HepG2 (cell line): ENCODE results near the gene PLEKHG5. TPM values are rescaled to one million over a fixed set of nuclear protein-coding genes. Genes with fewer than 3 reads are reported as not detected.
A peak's percentile ranks its signal among the peaks of the same experiment; 100 is the strongest.

ENCODE experiments used
- BRD4 ChIP-seq: sonication (generic); formaldehyde crosslinking; IDR thresholded peaks from 2 replicates; pipeline ENCODE4 v1.4.0; 2020; ENCODE audit warnings: missing genetic modification reagents
- GMEB2 ChIP-seq: IDR thresholded peaks from 2 replicates; pipeline ENCODE4 v1.6.1; 2016; ENCODE audit warnings: missing biosample characterization, missing genetic modification reagents, low read depth
- GTF3A ChIP-seq: sonication (generic); formaldehyde crosslinking; conservative IDR thresholded peaks from 2 replicates; pipeline ENCODE4 v1.4.0; 2020; ENCODE audit warnings: mild to moderate bottlenecking, missing genetic modification reagents
- HIC2 ChIP-seq: sonication (generic); formaldehyde crosslinking; IDR thresholded peaks from 2 replicates; pipeline ENCODE4 v1.9.0; 2022; ENCODE audit warnings: low read depth, missing genetic modification reagents
- HNF4A ChIP-seq: sonication (generic); formaldehyde crosslinking; IDR thresholded peaks from 2 replicates; pipeline ENCODE4 v1.4.0; 2020; ENCODE audit warnings: missing genetic modification reagents
- HNRNPUL1 ChIP-seq: fragments of 200-400 bp; formaldehyde crosslinking; IDR thresholded peaks from 2 replicates; pipeline ENCODE4 v1.6.1; 2017; ENCODE audit warnings: low read depth, mild to moderate bottlenecking, low read length, moderate library complexity
- HOXA9 ChIP-seq: sonication (generic); formaldehyde crosslinking; IDR thresholded peaks from 2 replicates; pipeline ENCODE4 v1.8.1; 2022; ENCODE audit warnings: missing genetic modification reagents, mild to moderate bottlenecking, moderate library complexity, borderline replicate concordance
- JUND ChIP-seq: sonication (generic); formaldehyde crosslinking; IDR thresholded peaks from 2 replicates; pipeline ENCODE4 v1.8.0; 2022; ENCODE audit warnings: mild to moderate bottlenecking, missing genetic modification reagents
- KAT8 ChIP-seq: IDR thresholded peaks from 2 replicates; pipeline ENCODE4 v1.6.1; 2016; ENCODE audit warnings: missing genetic modification reagents, missing compliant biosample characterization
- KDM3A ChIP-seq: IDR thresholded peaks from 2 replicates; pipeline ENCODE4 v1.6.1; 2018; ENCODE audit warnings: low read depth, missing compliant biosample characterization
- MTA1 ChIP-seq: sonication (generic); formaldehyde crosslinking; IDR thresholded peaks from 2 replicates; pipeline ENCODE4 v1.4.0; 2020; ENCODE audit warnings: missing genetic modification reagents, mild to moderate bottlenecking, borderline replicate concordance
- NR2F6 ChIP-seq, 2 experiments: IDR thresholded peaks; 2 replicates each; pipeline ENCODE4 v1.6.1; 2016; ENCODE audit warnings: antibody characterized with exemption in 1 of 2, mild to moderate bottlenecking in 1 of 2
- PAX8 ChIP-seq: sonication (generic); formaldehyde crosslinking; IDR thresholded peaks from 2 replicates; pipeline ENCODE4 v1.8.0; 2022; ENCODE audit warnings: mild to moderate bottlenecking, missing genetic modification reagents, borderline replicate concordance
- SAFB2 ChIP-seq: sonication (generic); formaldehyde crosslinking; IDR thresholded peaks from 2 replicates; pipeline ENCODE4 v1.5.1; 2020; ENCODE audit warnings: missing genetic modification reagents, low read depth, mild to moderate bottlenecking, borderline replicate concordance
- SETDB1 ChIP-seq: sonication (generic); formaldehyde crosslinking; IDR thresholded peaks from 2 replicates; pipeline ENCODE4 v1.5.1; 2020; ENCODE audit warnings: missing genetic modification reagents, mild to moderate bottlenecking, borderline replicate concordance
- SMAD9 ChIP-seq: sonication (generic); formaldehyde crosslinking; IDR thresholded peaks from 2 replicates; pipeline ENCODE4 v1.5.1; 2020; ENCODE audit warnings: mild to moderate bottlenecking, missing genetic modification reagents
- SMC3 ChIP-seq: IDR thresholded peaks from 2 replicates; pipeline ENCODE4 v1.6.1; 2011; ENCODE audit warnings: low read length, improper control_type of control experiment
- SRSF1 ChIP-seq: fragments of 200-400 bp; formaldehyde crosslinking; optimal IDR thresholded peaks from 2 replicates; pipeline ENCODE3; 2017; ENCODE audit warnings: mild to moderate bottlenecking, low read depth, low read length, moderate library complexity
- ZNF253 ChIP-seq: sonication (generic); formaldehyde crosslinking; IDR thresholded peaks from 2 replicates; pipeline ENCODE4 v1.8.0; 2022; ENCODE audit warnings: mild to moderate bottlenecking, missing genetic modification reagents, borderline replicate concordance
- ZNF574 ChIP-seq: sonication (generic); formaldehyde crosslinking; IDR thresholded peaks from 2 replicates; pipeline ENCODE4 v1.4.0; 2020; ENCODE audit warnings: missing genetic modification reagents
- ZNF639 ChIP-seq: conservative IDR thresholded peaks from 2 replicates; pipeline ENCODE4 v1.6.1; 2018; ENCODE audit warnings: missing genetic modification reagents
- ZNF709 ChIP-seq: sonication (generic); formaldehyde crosslinking; IDR thresholded peaks from 2 replicates; pipeline ENCODE4 v1.5.0; 2020; ENCODE audit warnings: mild to moderate bottlenecking, missing genetic modification reagents
- ZNF879 ChIP-seq: sonication (generic); formaldehyde crosslinking; IDR thresholded peaks from 2 replicates; pipeline ENCODE4 v1.8.1; 2023; ENCODE audit warnings: missing genetic modification reagents
- ZNF891 ChIP-seq: sonication (generic); formaldehyde crosslinking; IDR thresholded peaks from 2 replicates; pipeline ENCODE4 v1.5.0; 2020; ENCODE audit warnings: mild to moderate bottlenecking, missing genetic modification reagents
- polyA plus RNA-seq, 8 experiments: library from polyadenylated mRNA; depleted of rRNA in 3 of 8; stranded (reverse) in 7 of 8; unstranded in 1 of 8; fragments of >200 nt; fragmentation: Illumina TruSeq in 4 of 8; extraction: Trizol in 4 of 8; gene quantifications; 2 replicates each; pipeline versions ENCODE4 v1.2.1 to v1.2.3, GENCODE V29; 2011 to 2016; ENCODE audit warnings: low read depth in 4 of 8, missing spikeins in 1 of 8, mixed read lengths in 1 of 8; ENCODE audit not compliant: insufficient read depth in 1 of 8
- total RNA-seq, 5 experiments: library from RNA; depleted of rRNA; stranded (reverse); fragments of >200 nt; fragmentation: Illumina TruSeq; extraction: Trizol; gene quantifications; 2 replicates each; pipeline ENCODE4 v1.2.3, GENCODE V29; 2016; ENCODE audit warnings: low read depth in 1 of 5

The PLEKHG5 gene
- total and polyA plus RNA-seq, 2 of the 13 experiments (the other 11 are each of a cell fraction or from before 2014, with no cell fraction given): 1.9 to 3.5 TPM

- no peak for TF ChIP-seq KDM3A (CRISPR knock-in tag)
- no peak for TF ChIP-seq ZNF879 (CRISPR knock-in tag)
- TF ChIP-seq SMAD9 (CRISPR knock-in tag): no peak
- TF ChIP-seq JUND (CRISPR knock-in tag): no peak
- no peak; the same call in 1 of the 2 replicates for TF ChIP-seq MTA1
- TF ChIP-seq ZNF891 (CRISPR knock-in tag): 0 out of 2 replicates have a peak, but pooled peaks have one; percentile 19
- TF ChIP-seq ZNF709 (CRISPR knock-in tag): no peak
- no peak for TF ChIP-seq HNRNPUL1
- TF ChIP-seq GMEB2 (CRISPR knock-in tag): no peak
- no peak for TF ChIP-seq HOXA9
- no peak for TF ChIP-seq PAX8
- no peak for TF ChIP-seq ZNF639 (CRISPR knock-in tag)
- TF ChIP-seq SRSF1: peak; percentile 19
- no peak for TF ChIP-seq SETDB1
- TF ChIP-seq ZNF253 (CRISPR knock-in tag): no peak
- TF ChIP-seq HNF4A: no peak
- TF ChIP-seq GTF3A: no peak
- no peak for TF ChIP-seq SAFB2 (CRISPR knock-in tag)
- TF ChIP-seq HIC2 (CRISPR knock-in tag): peak; percentile 14; the same call in 1 of the 2 replicates
- TF ChIP-seq BRD4 (CRISPR knock-in tag): no peak
- TF ChIP-seq ZNF574 (CRISPR knock-in tag): peak; percentile 42; the same call in 1 of the 2 replicates
- no peak for TF ChIP-seq SMC3
- no peak for TF ChIP-seq NR2F6 (IDR thresholded peaks at IDR 0.05)
- no peak for TF ChIP-seq NR2F6 (CRISPR knock-in tag; IDR thresholded peaks at IDR 0.05)
- no peak for TF ChIP-seq KAT8 (CRISPR knock-in tag)
Observed at GRCh38 chr1:6511561-6512244, 20.2 kb upstream of the PLEKHG5 start (continued).
